K562 (cell line): ENCODE results near the gene RRBP1. TPM values are rescaled to one million over a fixed set of nuclear protein-coding genes. Genes with fewer than 3 reads are reported as not detected.

Experiments
- ATAC-seq: fragments of 200-7000 bp; cut with Tn5 transposase; 3 replicates; pipeline ENCODE4 v1.9.1; 2020; ENCODE audit warnings: moderate library complexity
- BruUV-seq: library from RNA; stranded (reverse); fragments of 400-500 nt; replicated peaks from 2 replicates; lab custom pipeline; 2021; lab: Mats Ljungman, UMichigan
- CTCF ChIA-PET: fragments of 300-600 bp; formaldehyde crosslinking; extraction: SDS; loops from one replicate; lab custom pipeline; 2021; ENCODE audit warnings: low intra/inter-chr PET ratio; lab: Yijun Ruan, JAX
- POLR2A ChIA-PET: fragments of 300-600, 350-650 bp; sonication (Branson Sonifier 250); formaldehyde crosslinking; extraction: SDS; loops from one replicate; lab custom pipeline; 2021; ENCODE audit warnings: antibody characterized with exemption, inconsistent platforms; lab: Yijun Ruan, JAX
- DNase-seq, 4 experiments: peaks; one replicate each; pipeline versions ENCODE4 v3.0.0 to v3.0.0-alpha.2; 2011 to 2018; ENCODE audit warnings: low spot score in 3 of 4, mixed read lengths in 3 of 4; ENCODE audit errors: extremely low read depth in 1 of 4
- FAIRE-seq: peaks from 2 replicates; lab custom pipeline; 2011; peaks lifted over from hg19 to GRCh38; lab: Jason Lieb, UNC
- H2AFZ ChIP-seq: 2 replicates; pipeline ENCODE4 v1.6.0; 2011; ENCODE audit warnings: low read depth, low read length, control low read depth, inconsistent platforms
- H3K27ac ChIP-seq: fragments of 200-600 bp; 3 replicates; pipeline ENCODE4 v1.8.0; 2011; ENCODE audit warnings: low read depth, mild to moderate bottlenecking, control low read depth, inconsistent platforms, low read length, moderate library complexity, mixed read lengths; ENCODE audit errors: extremely low read depth
- H3K27me3 ChIP-seq, 2 experiments: fragments of 300-600 bp in 1 of 2; 2 replicates in 1 of 2; 3 replicates in 1 of 2; pipeline versions ENCODE4 v1.6.0 to v1.8.0; 2011; ENCODE audit warnings: inconsistent platforms in 2 of 2, low read length in 2 of 2, mild to moderate bottlenecking in 1 of 2, mixed read lengths in 1 of 2, moderate library complexity in 1 of 2; ENCODE audit not compliant: control insufficient read depth in 2 of 2, insufficient read depth in 2 of 2
- H3K36me3 ChIP-seq: fragments of 300-600 bp; 3 replicates; pipeline ENCODE4 v1.8.0; 2011; ENCODE audit warnings: mild to moderate bottlenecking, low read length, inconsistent platforms; ENCODE audit not compliant: control insufficient read depth, insufficient read depth
- H3K4me1 ChIP-seq, 2 experiments: fragments of 200-600 bp in 1 of 2; replicated peaks in 1 of 2; 2 replicates in 1 of 2; 3 replicates in 1 of 2; pipeline versions ENCODE4 v1.5.1 to v1.8.0; 2011; ENCODE audit warnings: inconsistent platforms in 2 of 2, low read length in 2 of 2, mild to moderate bottlenecking in 1 of 2, mixed read lengths in 1 of 2, moderate library complexity in 1 of 2; ENCODE audit not compliant: control insufficient read depth in 2 of 2, insufficient read depth in 2 of 2
- H3K4me2 ChIP-seq: 2 replicates; pipeline ENCODE4 v1.6.1; 2011; ENCODE audit warnings: low read length, control low read depth, inconsistent platforms, mixed read lengths; ENCODE audit not compliant: insufficient read depth
- H3K4me3 ChIP-seq: fragments of 200-600 bp; sonication (generic), shearing (Covaris generic); 2 replicates; pipeline ENCODE4 v1.5.1; 2016; ENCODE audit warnings: control low read depth, inconsistent platforms
- H3K79me2 ChIP-seq: fragments of 200-600 bp; 3 replicates; pipeline ENCODE4 v1.8.0; 2011; ENCODE audit warnings: low read length, inconsistent platforms; ENCODE audit not compliant: control insufficient read depth, insufficient read depth
- H3K9ac ChIP-seq, 2 experiments: 2 replicates each; pipeline versions ENCODE4 v1.6.0 to v1.6.1; 2011; ENCODE audit warnings: low read depth in 2 of 2, low read length in 2 of 2, control low read depth in 1 of 2, inconsistent platforms in 1 of 2, mild to moderate bottlenecking in 1 of 2, mixed read lengths in 1 of 2; ENCODE audit not compliant: insufficient read depth in 1 of 2
- H3K9me1 ChIP-seq: one replicate; pipeline ENCODE4 v1.6.0; 2011; ENCODE audit warnings: inconsistent platforms, mild to moderate bottlenecking, low read length, moderate library complexity; ENCODE audit not compliant: control insufficient read depth, insufficient read depth
- H3K9me3 ChIP-seq: replicated peaks from 2 replicates; pipeline ENCODE4 v1.5.1; 2011; ENCODE audit warnings: low read depth, low read length, inconsistent platforms; ENCODE audit not compliant: control insufficient read depth, insufficient read depth
- H4K20me1 ChIP-seq: replicated peaks from 2 replicates; pipeline ENCODE4 v1.6.1; 2011; ENCODE audit warnings: low read length, inconsistent platforms, mixed read lengths; ENCODE audit not compliant: control insufficient read depth, insufficient read depth
- CBFB ChIP-seq: sonication (generic); formaldehyde crosslinking; IDR thresholded peaks from 2 replicates; pipeline ENCODE4 v1.4.0; 2020; ENCODE audit warnings: mild to moderate bottlenecking, missing genetic modification reagents
- EP300 ChIP-seq: IDR thresholded peaks from 2 replicates; pipeline ENCODE4 v1.6.1; 2012; ENCODE audit warnings: low read length, improper control_type of control experiment
- ESRRB ChIP-seq: fragments of 250-450 bp; sonication (Bioruptor Pico); IDR thresholded peaks from 2 replicates; pipeline ENCODE4 v1.5.0; 2020; ENCODE audit warnings: mild to moderate bottlenecking, moderate library complexity, borderline replicate concordance
- ETV5 ChIP-seq: sonication (generic); formaldehyde crosslinking; IDR thresholded peaks from 2 replicates; pipeline ENCODE4 v1.4.0; 2020; ENCODE audit warnings: low read depth, mild to moderate bottlenecking, missing genetic modification reagents
- NFIC ChIP-seq: fragments of 450-650 bp; IDR thresholded peaks from 2 replicates; pipeline ENCODE4 v1.6.1; 2017; ENCODE audit warnings: mild to moderate bottlenecking, inconsistent platforms
- PHTF2 ChIP-seq: fragments of 250-450 bp; sonication (Bioruptor Pico); IDR thresholded peaks from 2 replicates; pipeline ENCODE4 v1.5.0; 2021; ENCODE audit warnings: mild to moderate bottlenecking
- POU5F1 ChIP-seq: fragments of 150-350 bp; IDR thresholded peaks from 2 replicates; pipeline ENCODE4 v1.6.1; 2014; ENCODE audit warnings: borderline replicate concordance, low read length, low read depth, mild to moderate bottlenecking; ENCODE audit not compliant: partially characterized antibody
- SP2 ChIP-seq: IDR thresholded peaks from 2 replicates; pipeline ENCODE4 v1.6.1; 2011; ENCODE audit warnings: mild to moderate bottlenecking, low read depth, low read length, moderate library complexity; ENCODE audit not compliant: poor library complexity, severe bottlenecking; ENCODE audit errors: extremely low read depth
- THRA ChIP-seq: fragments of 450-650 bp; IDR thresholded peaks from 2 replicates; pipeline ENCODE4 v1.6.1; 2017; ENCODE audit warnings: mild to moderate bottlenecking, moderate library complexity
- ZC3H11A ChIP-seq: IDR thresholded peaks from 2 replicates; pipeline ENCODE4 v1.6.1; 2012; ENCODE audit warnings: low read depth, low read length, improper control_type of control experiment
- ZNF133 ChIP-seq: fragments of 250-450 bp; sonication (Bioruptor Pico); IDR thresholded peaks from 2 replicates; pipeline ENCODE4 v1.4.0; 2020; ENCODE audit warnings: mild to moderate bottlenecking
- WGBS: fragments of 100-300 bp; shearing (Covaris generic); methylation state at CpG from one replicate; pipeline ENCODE4 v1.1.6; 2016; ENCODE audit warnings: low coverage, mixed read lengths; ENCODE audit not compliant: insufficient coverage; ENCODE audit errors: missing lambda C conversion rate; 5-methylcytosine and 5-hydroxymethylcytosine counted together
- in situ Hi-C: fragments of 300-500 bp; cut with MboI; formaldehyde crosslinking; loops from 4 replicates; pipeline ENCODE4 v1.15.0; 2018; ENCODE audit warnings: inconsistent platforms, mixed read lengths
- intact Hi-C: fragments of 100-400 bp; cut with micrococcal nuclease; formaldehyde crosslinking; loops from 2 replicates; pipeline ENCODE4 v1.14.2; 2022
- polyA plus RNA-seq, 8 experiments: library from polyadenylated mRNA; depleted of rRNA in 4 of 8; stranded (reverse) in 5 of 8; unstranded in 3 of 8; fragments of >200 nt; fragmentation: Nextera tagmentation in 2 of 8; fragmentation: Illumina TruSeq in 1 of 8; extraction: Ambion mirVana in 2 of 8; extraction: Trizol in 1 of 8; gene quantifications; 2 replicates each; pipeline versions ENCODE4 v1.2.1 to v1.2.3, GENCODE V29; 2011 to 2014; ENCODE audit warnings: inconsistent platforms in 1 of 8, missing spikeins in 1 of 8
- total RNA-seq, 7 experiments: library from RNA; depleted of rRNA in 6 of 7; stranded (reverse); fragments of >200 nt in 6 of 7; fragmentation: Illumina TruSeq in 2 of 7; extraction: Trizol in 2 of 7; gene quantifications; 2 replicates each; pipeline versions ENCODE4 v1.2.1 to v1.2.3, GENCODE V29; 2011 to 2021; ENCODE audit warnings: low replicate concordance in 1 of 7

RRBP1 gene
- total and polyA plus RNA-seq, 9 of the 15 experiments (the other 6 are each of a cell fraction or from before 2014, with no cell fraction given) = 0.84 to 32.0 (median 17.6) TPM

DNA sequence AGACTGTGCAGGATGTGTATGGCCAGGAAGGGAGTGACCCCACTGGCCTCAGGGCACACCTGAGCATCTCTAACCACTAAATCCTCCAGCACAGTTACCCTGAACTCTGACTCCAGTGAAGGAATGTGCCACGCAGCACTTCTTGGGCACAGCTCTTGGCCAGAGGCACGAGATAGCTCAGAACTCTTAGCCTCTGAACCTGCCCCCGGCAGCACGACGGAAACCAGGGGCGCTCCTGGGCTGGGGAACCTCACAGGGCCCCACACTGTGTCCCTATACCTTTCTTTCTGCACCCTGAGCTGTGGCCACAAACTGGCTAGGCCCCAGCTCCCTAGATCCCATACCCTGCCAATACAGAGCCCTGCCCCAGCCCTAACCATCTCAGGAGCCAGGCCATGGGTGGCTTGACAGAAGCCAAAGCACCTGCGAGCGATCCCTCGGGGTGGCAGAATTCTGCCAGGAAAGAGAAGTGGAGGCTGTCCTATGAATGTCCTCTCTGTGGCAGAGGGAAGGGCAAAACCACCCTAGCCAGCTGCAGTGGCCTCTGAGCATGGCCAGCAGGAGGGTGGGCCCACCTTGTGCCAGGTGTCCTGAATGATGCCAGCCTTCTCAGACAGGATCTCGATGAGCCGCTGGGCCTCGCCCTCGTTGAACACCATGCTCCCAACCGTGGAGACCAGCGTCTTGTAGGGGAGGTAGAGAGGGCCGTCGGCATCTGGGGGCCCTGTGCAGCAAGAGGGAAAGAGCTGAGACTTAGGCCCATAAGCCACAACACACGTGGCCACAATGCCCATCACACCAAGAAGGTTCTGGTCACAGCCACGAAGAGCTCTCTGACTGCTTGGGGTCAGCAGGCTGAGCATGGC lies 39.4 kb downstream of the RRBP1 start:
- H3K9ac ChIP-seq = no peak overlapping the region
- no peak for TF ChIP-seq ESRRB (CRISPR knock-in tag)
- no TSS peak for BruUV-seq
- H3K4me2 ChIP-seq = no peak overlapping the region
- in situ Hi-C loops = no loop called here
- no peak overlapping the region for H3K27ac ChIP-seq
- ChIA-PET POLR2A (no interaction called here), CTCF (no interaction called here)
- no peak for DNase-seq
- no peak overlapping the region for H3K4me3 ChIP-seq
- FAIRE-seq = no peak
- peaks cover 0 to 4% of the 10 kb centered on the region in 2 experiments; a peak in 2 of 5 replicates for H3K4me1 ChIP-seq
- 82% methylated on average over 14 of the region's 19 CpGs for WGBS
- intact Hi-C loops = no loop called here
- ATAC-seq = no peak
- peaks cover 15% of the 10 kb centered on the region; the same call in 1 of the 3 replicates for H3K36me3 ChIP-seq
- H2AFZ ChIP-seq = no peak overlapping the region
- peaks cover 6% of the 10 kb centered on the region; the same call in 1 of the 2 replicates for H4K20me1 ChIP-seq
- H3K79me2 ChIP-seq = no peaks in the 10 kb centered on the region; the same call in 2 of the 3 replicates
- H3K9me1 ChIP-seq = no peaks in the 10 kb centered on the region
- no peaks in the 10 kb centered on the region for H3K27me3 ChIP-seq
- H3K9me3 ChIP-seq = no peaks in the 10 kb centered on the region

DNA sequence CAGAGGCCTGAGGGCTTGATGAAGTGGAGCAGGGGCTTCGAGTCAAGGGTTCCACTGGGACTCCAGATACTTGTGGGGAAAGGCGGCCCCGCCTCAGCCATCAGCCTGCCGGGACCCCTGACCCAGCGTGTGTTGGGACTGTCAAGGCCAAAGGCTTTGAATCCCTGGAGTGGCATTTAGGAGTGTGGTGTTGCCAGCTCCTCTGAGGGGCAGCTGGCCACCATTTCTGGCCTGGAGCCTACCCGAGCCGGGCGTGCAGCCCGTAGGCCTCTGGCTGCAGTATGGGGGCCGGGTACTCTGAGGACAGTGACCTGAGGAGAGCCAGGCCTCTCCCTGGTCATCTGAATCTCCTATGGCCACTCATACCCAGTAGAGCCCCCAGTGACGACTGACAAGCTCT lies 40.0 kb downstream of the RRBP1 start:
- BruUV-seq = no TSS peak
- in situ Hi-C loops (no loop called here), intact Hi-C loops (no loop called here)
- ATAC-seq (no peak), DNase-seq (no peak), FAIRE-seq (no peak)
- H3K36me3 ChIP-seq = peaks cover 15% of the 10 kb centered on the region; the same call in 1 of the 3 replicates
- no peak overlapping the region for H3K4me2 ChIP-seq
- no peaks in the 10 kb centered on the region; the same call in 2 of the 3 replicates for H3K79me2 ChIP-seq
- 94% methylated on average over 5 of the region's 11 CpGs for WGBS
- H2AFZ ChIP-seq = no peak overlapping the region
- no peaks in the 10 kb centered on the region for H3K27me3 ChIP-seq
- H3K27ac ChIP-seq = no peak overlapping the region
- no peaks in the 10 kb centered on the region for H3K9me1 ChIP-seq
- ChIA-PET POLR2A (no interaction called here), CTCF (no interaction called here)
- no peak overlapping the region for H3K4me3 ChIP-seq
- H3K9me3 ChIP-seq = no peaks in the 10 kb centered on the region
- no peak overlapping the region; a peak in 1 of 4 replicates for H3K9ac ChIP-seq
- peaks cover 0 to 3% of the 10 kb centered on the region in 2 experiments; a peak in 1 of 5 replicates for H3K4me1 ChIP-seq
- peaks cover 6% of the 10 kb centered on the region; the same call in 1 of the 2 replicates for H4K20me1 ChIP-seq
- TF ChIP-seq CBFB (CRISPR knock-in tag) = no peak
- no peak for TF ChIP-seq ETV5 (CRISPR knock-in tag)
- no peak for TF ChIP-seq POU5F1
- TF ChIP-seq ZC3H11A = no peak
- no peak for TF ChIP-seq PHTF2 (CRISPR knock-in tag)
- no peak for TF ChIP-seq SP2
- no peak for TF ChIP-seq ZNF133 (CRISPR knock-in tag)
- no peak for TF ChIP-seq NFIC
- no peak for TF ChIP-seq THRA
- no peak for TF ChIP-seq EP300
